Testis (tissue), 2 donors: Measurements from ENCODE around the gene SRP19.

Experiments
- POLR2A ChIP-seq: fragments of 450-650 bp; IDR thresholded peaks from one replicate; pipeline ENCODE4 v1.6.1; 2017; ENCODE audit warnings: antibody characterized with exemption, mild to moderate bottlenecking, moderate library complexity
- TF ChIP-seq, protein P1 (sequence below), 3 experiments: fragments of 450-650 bp in 2 of 3; fragments of 200-600 bp in 1 of 3; sonication (generic) in 1 of 3; IDR thresholded peaks; one replicate each; pipeline ENCODE4 v1.5.1; 2016 to 2019; ENCODE audit warnings: antibody characterized with exemption in 3 of 3, mild to moderate bottlenecking in 2 of 3, moderate library complexity in 1 of 3

DNA sequence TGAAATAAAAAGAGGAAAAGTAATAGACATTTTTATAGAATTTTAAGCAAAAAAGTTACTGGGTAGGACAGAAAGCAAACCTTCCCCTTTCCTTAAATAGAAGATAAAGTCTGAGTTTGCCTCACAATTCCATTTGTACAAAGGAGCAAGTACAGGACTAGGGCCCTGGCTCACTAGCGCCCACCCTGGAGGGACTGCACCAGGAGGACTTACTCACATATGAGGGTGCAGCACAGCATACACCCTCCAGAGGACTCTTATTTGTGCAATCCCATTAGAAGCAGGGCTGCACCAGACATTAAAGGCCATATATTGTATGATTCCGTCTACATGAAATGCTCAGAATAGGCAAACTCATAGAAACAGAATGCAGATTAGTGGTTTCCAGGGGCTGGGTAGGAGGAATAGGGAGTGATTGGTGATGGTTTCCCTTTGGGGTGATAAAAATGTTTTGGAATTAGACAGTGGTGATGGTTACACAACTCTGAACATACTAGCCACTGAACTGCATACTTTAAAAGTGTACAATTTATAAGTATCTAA, 56.4 kb downstream of the SRP19 start:
- TF ChIP-seq, protein P1, sequence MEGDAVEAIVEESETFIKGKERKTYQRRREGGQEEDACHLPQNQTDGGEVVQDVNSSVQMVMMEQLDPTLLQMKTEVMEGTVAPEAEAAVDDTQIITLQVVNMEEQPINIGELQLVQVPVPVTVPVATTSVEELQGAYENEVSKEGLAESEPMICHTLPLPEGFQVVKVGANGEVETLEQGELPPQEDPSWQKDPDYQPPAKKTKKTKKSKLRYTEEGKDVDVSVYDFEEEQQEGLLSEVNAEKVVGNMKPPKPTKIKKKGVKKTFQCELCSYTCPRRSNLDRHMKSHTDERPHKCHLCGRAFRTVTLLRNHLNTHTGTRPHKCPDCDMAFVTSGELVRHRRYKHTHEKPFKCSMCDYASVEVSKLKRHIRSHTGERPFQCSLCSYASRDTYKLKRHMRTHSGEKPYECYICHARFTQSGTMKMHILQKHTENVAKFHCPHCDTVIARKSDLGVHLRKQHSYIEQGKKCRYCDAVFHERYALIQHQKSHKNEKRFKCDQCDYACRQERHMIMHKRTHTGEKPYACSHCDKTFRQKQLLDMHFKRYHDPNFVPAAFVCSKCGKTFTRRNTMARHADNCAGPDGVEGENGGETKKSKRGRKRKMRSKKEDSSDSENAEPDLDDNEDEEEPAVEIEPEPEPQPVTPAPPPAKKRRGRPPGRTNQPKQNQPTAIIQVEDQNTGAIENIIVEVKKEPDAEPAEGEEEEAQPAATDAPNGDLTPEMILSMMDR (IDR thresholded peaks at IDR 0.05) = no peak
- no peak for TF ChIP-seq POLR2A
